Adipose tissue (tissue), 3 donors: ENCODE measurements around the gene PTBP3. TPM values are rescaled to one million over a fixed set of nuclear protein-coding genes. Genes with fewer than 3 reads are reported as not detected.
"Not testable (repeated sequence)": the region's sequence is repeated elsewhere in the genome, so short reads cannot be mapped to it uniquely, and the experiment has no call there.

ENCODE experiments used
- H3K27ac ChIP-seq: one replicate; pipeline ENCODE4 v1.5.1; 2013; ENCODE audit warnings: low read depth, low read length
- WGBS, 3 donors: extraction: QIAGEN DNeasy Blood & Tissue Kit; methylation state at CpG; one replicate each; pipeline ENCODE4 v1.1.7; 2013; 5-methylcytosine and 5-hydroxymethylcytosine counted together
- polyA plus RNA-seq, 3 donors: library from polyadenylated mRNA; stranded (reverse); fragments of 200-250 nt; gene quantifications; one replicate each; pipeline ENCODE4 v1.2.3, GENCODE V29; 2013
- donor health status: healthy with polysubstance abuse.
- donor health status: Bipolar disorder and iron deficiency.
- donor health status: healthy.

PTBP3 gene
- polyA plus RNA-seq, 3 donors: 7.2 to 15.1 (median 11.3) TPM

GRCh38 chr9:112242147-112242804, 91.1 kb downstream of the PTBP3 start:
- no peak overlapping the region for H3K27ac ChIP-seq
- 93 to 97% (median 95%) methylated on average over 6 of the region's 6 CpGs for WGBS, 3 donors

DNA sequence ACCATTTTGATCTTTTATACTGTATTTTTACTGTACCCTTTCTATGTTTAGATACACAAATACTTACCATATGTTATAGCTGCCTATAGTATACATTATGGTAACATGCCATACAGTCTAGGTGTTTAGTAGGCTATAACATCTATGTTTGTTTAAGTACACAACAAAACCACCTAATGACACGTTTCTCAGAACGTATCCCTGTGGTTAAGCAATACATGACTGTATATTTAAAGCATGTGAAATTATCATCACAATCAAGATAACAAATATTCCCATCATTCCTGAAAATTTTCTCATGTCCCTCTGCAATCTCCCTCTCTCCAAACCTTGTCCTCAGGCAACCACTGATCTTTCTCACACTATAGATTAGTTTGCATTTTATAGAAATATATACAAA, 91.9 kb downstream of the PTBP3 start:
- 76 to 81% (median 76%) methylated on average over 2 of the region's 2 CpGs for whole genome bisulfite sequencing, 3 donors
- no peak overlapping the region for H3K27ac ChIP-seq

DNA sequence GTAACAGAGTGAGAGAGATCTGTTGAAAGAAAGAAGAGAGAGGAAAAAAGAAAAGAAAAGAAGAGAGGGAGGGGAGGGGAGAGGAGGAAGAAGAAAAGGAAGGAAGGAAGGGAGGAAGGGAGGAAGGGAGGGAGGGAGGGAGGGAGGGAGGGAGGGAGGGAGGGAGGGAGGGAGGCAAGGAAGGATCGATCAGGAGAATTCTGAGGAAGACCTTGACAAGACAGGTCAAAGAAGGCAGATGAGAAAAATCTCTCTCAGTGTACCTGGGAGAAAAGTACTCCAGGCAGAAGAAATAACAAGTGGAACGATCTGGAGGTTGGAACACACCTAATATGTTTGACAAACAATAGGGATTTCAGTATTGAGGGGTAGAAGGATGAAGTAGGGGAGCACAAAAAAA, 93.7 kb downstream of the PTBP3 start:
- no peak overlapping the region for H3K27ac ChIP-seq
- 82 to 97% (median 96%) methylated on average over 2 of the region's 2 CpGs for WGBS, 3 donors

DNA sequence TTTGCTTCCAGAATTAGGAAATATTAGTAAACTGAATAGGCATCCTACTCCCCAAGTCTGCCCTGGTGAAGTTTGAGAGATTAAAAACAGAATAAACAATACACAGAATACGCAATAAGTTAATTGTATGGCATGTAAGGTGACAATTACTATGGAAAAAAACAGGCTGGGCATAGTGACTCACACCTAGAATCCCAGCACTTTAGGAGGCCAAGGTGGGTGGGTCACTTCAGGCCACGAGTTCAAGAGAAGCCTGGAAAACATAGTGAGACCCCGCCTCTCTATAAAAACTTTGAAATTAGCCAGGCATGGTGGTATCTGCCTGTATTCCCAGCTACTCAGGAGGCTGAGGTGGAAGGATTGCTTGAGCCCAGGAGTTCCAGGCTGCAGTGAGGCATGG, 94.1 kb downstream of the PTBP3 start:
- H3K27ac ChIP-seq: no peak overlapping the region
- WGBS, 3 donors: 50 to 92% (median 82%) methylated on average over 3 of the region's 3 CpGs

DNA sequence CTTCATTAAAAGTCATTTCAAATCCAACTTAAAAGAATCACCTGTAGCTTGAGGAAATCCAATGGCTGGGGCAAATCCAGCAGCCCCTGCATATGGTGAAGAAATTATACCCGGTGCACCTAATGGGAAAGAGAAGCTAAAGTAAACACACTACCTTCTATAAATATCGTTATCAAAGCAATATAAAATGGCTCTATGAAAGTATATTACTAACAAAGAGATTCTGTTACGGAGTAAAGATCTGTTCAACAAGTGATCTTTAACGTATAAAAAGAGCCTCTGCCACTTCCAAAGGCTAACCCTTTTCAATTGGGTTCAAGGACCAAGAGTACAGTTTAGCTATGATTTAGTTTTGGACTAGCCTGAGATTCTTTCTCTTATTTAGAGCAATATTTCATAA, 98.6 kb downstream of the PTBP3 start:
- 40 to 91% (median 78%) methylated on average over 4 of the region's 4 CpGs for WGBS, 3 donors
- no peak overlapping the region for H3K27ac ChIP-seq

DNA sequence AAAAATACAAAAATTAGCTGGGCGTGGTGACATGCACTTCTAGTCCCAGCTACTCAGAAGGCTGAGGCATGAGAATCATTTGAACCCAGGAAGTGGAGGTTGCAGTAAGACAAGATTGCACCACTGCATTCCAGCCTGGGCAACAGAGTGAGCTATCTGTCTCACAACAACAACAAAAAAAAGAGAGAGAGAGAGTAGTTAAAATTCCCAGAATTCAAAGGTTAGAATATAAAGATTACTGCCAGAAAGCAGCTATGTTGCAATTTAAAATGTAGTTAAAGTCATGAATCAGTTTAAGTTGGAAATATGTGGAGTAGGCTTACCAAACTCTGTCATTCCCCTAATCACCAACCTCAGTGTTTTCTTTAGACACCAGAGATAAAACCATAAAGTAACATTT, 99.7 kb downstream of the PTBP3 start:
- no peak overlapping the region for H3K27ac ChIP-seq
- WGBS, 3 donors: 70 to 100% (median 83%) methylated on average over 1 of the region's 1 CpG

- WGBS, 3 donors: 44 to 100% (median 88%) methylated on average over 1 of the region's 1 CpG
- no peak overlapping the region for H3K27ac ChIP-seq
Observed at GRCh38 chr9:112232233-112232632, 101.2 kb downstream of the PTBP3 start.

DNA sequence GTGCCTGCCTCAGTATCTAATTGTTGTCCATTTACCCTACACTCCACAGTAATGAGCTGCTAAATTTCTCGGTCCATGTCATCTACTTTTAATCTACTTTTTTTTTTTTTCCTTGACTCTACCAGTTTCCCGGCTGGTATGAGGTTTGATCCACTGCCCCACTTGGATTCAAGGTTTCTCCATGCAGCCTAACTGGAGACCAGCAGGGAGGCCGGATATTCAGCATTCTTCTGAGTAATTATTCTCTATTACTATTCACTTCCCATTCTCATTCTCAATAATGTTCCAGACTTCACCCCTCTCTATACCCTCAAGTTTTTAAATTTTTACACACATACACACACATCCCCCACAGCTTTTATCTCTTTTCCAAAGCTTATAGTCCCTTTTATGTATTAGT, 107.3 kb downstream of the PTBP3 start:
- WGBS, 3 donors: 94 to 99% (median 98%) methylated on average over 3 of the region's 3 CpGs

GRCh38 chr9:112224401-112225289, 108.8 kb downstream of the PTBP3 start:
- no peak overlapping the region for H3K27ac ChIP-seq
- WGBS, 3 donors: 89 to 96% (median 90%) methylated on average over 4 of the region's 4 CpGs

More for the DNA sequence above, 107.3 kb downstream of the PTBP3 start:
- H3K27ac ChIP-seq: no peak overlapping the region

- no peak overlapping the region for H3K27ac ChIP-seq
- WGBS, 3 donors: 84 to 90% (median 85%) methylated on average over 3 of the region's 3 CpGs
Observed at GRCh38 chr9:112218908-112219307, 114.5 kb downstream of the PTBP3 start.

DNA sequence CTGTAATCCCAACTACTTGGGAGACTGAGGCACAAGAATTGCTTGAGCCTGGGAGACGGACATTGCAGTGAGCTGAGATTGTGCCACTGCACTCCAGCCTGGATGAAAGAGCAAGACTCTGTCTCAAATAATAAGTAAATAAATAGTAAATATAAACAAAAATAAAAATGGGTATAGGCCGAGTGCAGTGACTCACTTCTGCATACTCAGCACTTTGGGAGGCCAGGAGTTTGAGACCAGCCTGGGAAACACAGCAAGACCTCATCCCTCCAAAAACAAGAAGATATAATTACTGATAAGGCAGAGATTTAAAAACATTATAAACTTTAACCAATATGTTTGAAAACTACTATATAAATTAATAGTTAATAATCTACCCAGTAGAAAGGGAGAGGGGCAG, 120.5 kb downstream of the PTBP3 start:
- H3K27ac ChIP-seq: no peak overlapping the region
- WGBS, 3 donors: 94 to 99% (median 95%) methylated on average over 2 of the region's 2 CpGs

- H3K27ac ChIP-seq: no peak overlapping the region
- WGBS, 3 donors: 98 to 100% (median 100%) methylated on average over 1 of the region's 1 CpG
Observed at GRCh38 chr9:112207451-112207850, 126.0 kb downstream of the PTBP3 start.

DNA sequence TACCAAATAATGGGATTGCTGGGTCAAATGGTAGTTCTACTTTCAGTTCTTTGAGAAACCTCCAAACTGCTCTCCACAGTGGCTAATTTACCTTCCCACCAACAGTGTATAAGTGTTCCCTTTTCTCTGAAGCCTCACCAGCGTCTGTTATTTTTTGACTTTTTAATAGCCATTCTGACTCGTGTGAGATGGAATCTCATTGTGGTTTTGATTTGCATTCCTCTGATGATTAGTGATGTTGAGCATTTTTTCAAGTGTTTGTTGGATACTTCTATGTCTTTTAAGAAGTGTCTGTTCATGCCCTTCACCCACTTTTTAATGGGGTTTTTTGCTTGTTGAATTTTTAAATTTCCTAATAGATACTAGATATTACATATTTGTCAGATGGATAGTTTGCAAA, 129.9 kb downstream of the PTBP3 start:
- WGBS, 3 donors: 76 to 85% (median 80%) methylated on average over 2 of the region's 2 CpGs
- no peak overlapping the region for H3K27ac ChIP-seq

- no peak overlapping the region for H3K27ac ChIP-seq
- 89 to 91% (median 89%) methylated on average over 5 of the region's 5 CpGs for WGBS, 3 donors
Observed at GRCh38 chr9:112200711-112201110, 132.7 kb downstream of the PTBP3 start.

DNA sequence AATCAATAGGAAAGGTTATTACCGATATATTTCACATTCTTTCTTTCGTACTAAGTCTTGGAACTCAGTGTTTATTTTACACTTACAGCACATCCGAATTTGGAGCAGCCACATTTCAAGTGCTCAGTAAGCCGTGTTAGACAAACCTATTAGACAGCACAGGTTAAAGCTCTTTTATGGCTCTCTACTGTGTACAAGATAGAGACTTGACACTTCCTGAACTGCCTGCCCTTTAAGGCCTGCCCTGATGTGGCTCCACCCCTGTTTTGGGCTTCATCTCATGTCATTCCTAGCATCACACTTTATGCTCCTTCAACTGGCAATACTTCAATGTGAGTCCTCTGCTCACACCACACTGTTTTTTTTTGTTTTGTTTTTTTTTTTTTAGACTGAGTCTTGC, 134.8 kb downstream of the PTBP3 start:
- no peak overlapping the region for H3K27ac ChIP-seq
- 73 to 83% (median 75%) methylated on average over 4 of the region's 4 CpGs for WGBS, 3 donors

DNA sequence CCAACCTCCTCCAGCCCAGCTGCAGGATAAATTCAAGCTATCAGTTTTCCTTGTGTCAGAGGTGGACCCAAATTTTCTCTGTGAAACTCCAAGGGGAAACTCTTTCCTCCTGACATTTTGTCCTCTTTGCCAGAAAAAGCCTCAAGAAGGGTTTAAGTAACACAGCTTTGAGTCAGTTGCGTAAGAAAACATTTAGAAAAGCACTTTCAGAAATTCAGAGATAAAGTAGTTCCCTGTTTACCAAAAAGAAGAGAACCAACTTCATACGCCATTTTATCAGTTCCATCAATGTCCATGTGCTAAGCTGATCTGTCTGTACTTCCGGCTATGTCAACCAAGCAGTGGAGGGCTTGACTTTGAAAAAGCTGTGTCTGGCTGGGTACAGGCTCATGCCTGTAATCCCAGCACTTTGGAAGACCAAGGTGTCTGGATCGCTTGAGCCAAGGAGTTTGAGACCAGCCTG, 138.4 kb downstream of the PTBP3 start:
- 69 to 86% (median 72%) methylated on average over 4 of the region's 4 CpGs for WGBS, 3 donors
- H3K27ac ChIP-seq: no peak overlapping the region

DNA sequence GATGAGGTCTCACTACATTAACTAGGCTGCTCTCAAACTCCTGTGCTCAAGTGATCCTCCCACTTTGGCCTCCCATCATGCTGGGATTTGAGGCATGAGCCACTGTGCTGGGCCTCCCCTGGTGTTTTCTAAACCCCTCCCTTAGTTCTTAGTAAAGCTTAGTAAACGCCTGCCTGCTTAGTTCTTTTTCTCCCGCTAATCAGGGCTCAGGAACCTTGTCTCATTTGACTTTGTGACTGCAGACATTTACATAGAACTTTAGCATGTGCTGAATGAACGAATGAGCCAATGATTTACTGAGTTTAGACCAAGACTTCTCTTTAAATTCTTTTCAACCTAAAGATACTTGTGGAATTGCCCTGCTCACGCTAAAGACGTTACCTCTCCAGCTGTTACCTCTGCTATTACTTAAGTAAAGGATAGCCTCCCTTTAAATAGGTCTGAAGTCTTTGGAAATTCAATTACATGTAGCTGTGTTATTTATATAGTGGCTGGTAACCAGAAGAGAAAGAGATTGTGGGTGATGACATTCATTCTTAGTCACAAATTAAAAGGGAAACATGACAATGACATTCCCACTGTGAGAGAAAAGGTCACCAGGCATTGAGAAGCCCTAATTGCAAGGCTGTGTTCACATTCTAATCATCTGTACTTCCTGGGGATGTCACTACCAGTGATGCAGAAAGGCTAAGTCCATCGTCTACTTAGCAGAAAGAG, 139.7 kb downstream of the PTBP3 start:
- H3K27ac ChIP-seq: no peak overlapping the region
- 86 to 89% (median 87%) methylated on average over 6 of the region's 6 CpGs for WGBS, 3 donors

- H3K27ac ChIP-seq: not testable (repeated sequence)
- WGBS, 3 donors: 94 to 100% (median 95%) methylated on average over 1 of the region's 1 CpG
Observed at GRCh38 chr9:112190320-112190719, 143.1 kb downstream of the PTBP3 start.

DNA sequence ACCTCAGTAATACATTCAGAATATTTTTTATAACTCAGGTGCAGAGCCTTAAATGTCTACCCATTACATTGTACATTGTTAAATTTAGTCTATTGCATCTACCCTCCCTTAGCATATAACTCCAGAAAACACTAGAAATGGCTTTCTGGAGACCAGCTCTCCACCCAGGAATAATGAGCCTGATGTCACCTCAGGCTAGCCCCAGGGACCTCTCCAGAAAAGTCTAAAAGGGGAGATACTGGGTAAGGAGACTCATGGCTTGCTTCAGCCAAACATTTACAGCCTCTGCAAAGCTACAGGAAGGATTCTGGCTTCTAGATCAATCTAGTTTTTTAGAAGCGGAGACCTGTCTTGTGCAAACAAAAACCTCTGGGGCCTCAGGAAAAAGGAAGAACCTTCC, 144.5 kb downstream of the PTBP3 start:
- no peak overlapping the region for H3K27ac ChIP-seq
- 76 to 100% (median 92%) methylated on average over 1 of the region's 1 CpG for WGBS, 3 donors
